Ecto neural progenitor cell (in vitro differentiated cells): Measurements from ENCODE around the gene MECR.

Experiments used
- DNase-seq: peaks from one replicate; pipeline ENCODE4 v3.0.0-alpha.2; 2018; ENCODE audit warnings: low spot score

Gene MECR

GRCh38 chr1:29230553-29231378, at the start of gene MECR:
Gene MECR, minus strand, starts transcription at chr1:29230934. Its CDS starts 28 bp downstream, at chr1:29230906.
- DNase-seq, result peak; percentile 99

GRCh38 chr1:29279951-29280391, 49.2 kb upstream of the MECR start:
- DNase-seq, result peak; percentile 48

DNA sequence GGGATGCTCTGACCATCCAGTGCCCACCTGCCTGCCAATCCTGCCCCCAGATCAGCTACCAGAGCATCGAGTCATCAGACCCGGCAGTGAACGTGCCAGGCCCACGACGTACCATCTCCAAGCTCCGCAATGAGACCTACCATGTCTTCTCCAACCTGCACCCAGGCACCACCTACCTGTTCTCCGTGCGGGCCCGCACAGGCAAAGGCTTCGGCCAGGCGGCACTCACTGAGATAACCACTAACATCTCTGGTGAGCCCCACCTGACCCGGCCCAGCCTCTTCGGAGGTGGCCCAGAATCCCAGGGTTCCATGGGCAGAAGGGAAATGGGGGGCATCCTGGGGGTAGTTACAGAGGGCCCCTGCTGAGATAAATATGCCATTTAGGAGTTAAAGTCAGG, 48.7 kb upstream of the MECR start:
- peak; percentile 40 for DNase-seq

GRCh38 chr1:29278124-29278523, 47.4 kb upstream of the MECR start:
- no peak for DNase-seq

DNA sequence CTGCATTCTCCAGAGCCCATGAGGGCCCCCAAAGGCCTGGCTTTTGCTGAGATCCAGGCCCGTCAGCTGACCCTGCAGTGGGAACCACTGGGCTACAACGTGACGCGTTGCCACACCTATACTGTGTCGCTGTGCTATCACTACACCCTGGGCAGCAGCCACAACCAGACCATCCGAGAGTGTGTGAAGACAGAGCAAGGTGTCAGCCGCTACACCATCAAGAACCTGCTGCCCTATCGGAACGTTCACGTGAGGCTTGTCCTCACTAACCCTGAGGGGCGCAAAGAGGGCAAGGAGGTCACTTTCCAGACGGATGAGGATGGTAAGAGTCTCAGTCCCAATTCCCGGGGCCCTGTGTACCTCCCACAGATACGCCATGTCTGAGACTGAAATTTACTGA, 44.7 kb upstream of the MECR start:
- peak; percentile 32 for DNase-seq

- peak; percentile 43 for DNase-seq
These were observed 41.6 kb upstream of the MECR start for GRCh38 chr1:29272147-29272907.

- peak; percentile 78 for DNase-seq
These were observed 41.0 kb upstream of the MECR start for GRCh38 chr1:29271724-29272123.

- DNase-seq, result no peak
These were observed 40.3 kb upstream of the MECR start for GRCh38 chr1:29270929-29271521.

- no peak for DNase-seq
These were observed 38.6 kb upstream of the MECR start for GRCh38 chr1:29269382-29269781.

DNA sequence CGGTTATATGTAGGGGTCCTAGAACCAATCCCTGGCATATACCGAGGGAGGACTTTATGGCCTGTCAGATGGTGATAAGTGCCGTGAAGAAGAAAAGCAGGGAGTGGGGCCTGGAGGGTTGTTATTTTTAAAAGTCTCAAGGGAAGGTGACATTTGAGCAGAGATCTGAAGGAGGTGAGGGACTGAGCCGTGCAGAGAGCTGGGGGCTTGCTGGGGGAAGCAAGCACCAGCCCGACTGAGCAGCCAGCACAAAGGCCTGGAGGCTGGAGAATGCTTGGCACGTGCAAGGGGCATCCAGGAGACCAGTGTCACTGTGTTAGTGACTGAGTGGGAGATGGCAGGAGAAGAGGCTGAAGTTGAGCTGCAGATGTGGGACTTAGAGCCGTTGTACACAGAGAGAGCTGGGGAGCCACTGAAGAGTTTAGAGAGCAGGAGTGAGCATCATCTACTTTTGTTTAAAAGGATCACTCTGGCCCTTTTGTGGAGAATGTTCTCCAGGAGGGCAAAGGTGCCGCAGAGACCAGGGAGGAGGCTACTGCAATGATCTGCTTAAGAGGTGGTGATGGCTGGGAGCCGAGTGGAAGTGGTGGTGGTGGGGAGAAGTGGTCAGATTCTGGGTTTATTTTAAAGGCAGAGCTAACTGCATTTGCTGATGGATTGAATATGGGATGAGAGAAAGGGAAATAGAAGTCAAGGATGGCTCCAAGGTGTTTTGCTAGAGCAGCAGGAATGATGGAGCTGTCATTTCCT, 36.8 kb upstream of the MECR start:
- DNase-seq, result no peak

GRCh38 chr1:29266912-29267311, 36.2 kb upstream of the MECR start:
- DNase-seq, result no peak

DNA sequence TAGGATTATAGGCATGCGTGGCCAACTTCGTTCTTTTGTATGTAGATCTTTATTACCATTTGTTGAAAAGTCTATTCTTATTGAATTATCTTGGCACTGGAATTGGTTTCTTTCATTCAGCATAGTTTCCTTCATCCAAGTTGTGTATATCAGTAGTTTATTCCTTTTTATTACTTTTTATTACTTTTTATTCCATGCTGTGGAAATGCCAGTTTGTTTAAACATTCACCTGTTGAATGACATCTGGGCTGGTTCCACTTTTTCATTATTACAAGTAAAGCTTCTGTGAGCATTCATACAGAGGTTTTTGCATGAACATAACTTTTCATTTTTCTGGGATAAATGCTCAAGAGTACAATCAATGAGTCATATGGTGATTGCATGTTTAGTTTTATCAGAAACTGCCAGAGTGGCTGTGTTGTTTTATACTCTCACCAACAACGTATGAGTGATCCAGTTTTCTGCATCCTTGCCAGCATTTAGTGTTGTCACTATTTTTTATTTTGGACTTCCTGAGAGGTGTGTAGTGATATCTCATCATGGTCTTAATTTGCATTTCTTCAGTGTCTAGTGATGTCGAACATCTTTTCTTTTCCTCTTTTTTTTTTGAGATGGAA, 34.1 kb upstream of the MECR start:
- DNase-seq, result no peak

- DNase-seq, result no peak
These were observed 29.8 kb upstream of the MECR start for GRCh38 chr1:29260531-29260930.

GRCh38 chr1:29259802-29260441, 29.2 kb upstream of the MECR start:
- peak; percentile 81 for DNase-seq

- DNase-seq, result no peak
These were observed 28.5 kb upstream of the MECR start for GRCh38 chr1:29258976-29259801.

- no peak for DNase-seq
These were observed 27.6 kb upstream of the MECR start for GRCh38 chr1:29258189-29258975.

- no peak for DNase-seq
These were observed 26.5 kb upstream of the MECR start for GRCh38 chr1:29256979-29257804.

DNA sequence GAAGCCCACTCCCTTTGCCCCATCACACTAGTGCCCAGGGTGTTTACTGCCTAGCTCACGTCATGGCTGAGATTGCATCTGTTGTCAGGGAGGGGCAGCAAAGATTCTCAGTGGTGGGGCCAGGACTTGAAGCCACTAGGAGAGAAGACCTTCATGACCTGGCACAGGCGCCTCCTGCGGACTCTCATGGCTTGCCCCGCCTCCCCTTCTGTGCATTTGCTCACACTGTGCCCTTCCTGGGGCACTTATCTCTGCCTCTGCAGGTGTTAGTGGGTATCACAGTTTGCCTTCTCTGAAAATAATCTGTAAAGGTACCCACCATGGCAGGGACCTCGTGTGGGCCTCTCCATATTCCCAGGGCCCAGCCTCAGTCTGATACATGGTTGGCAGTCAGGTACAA, 25.7 kb upstream of the MECR start:
- DNase-seq, result no peak
